K562 (cell line): ENCODE data around the gene HEBP2.

Experiments used
- CBX5 ChIP-seq: IDR thresholded peaks from 2 replicates; pipeline ENCODE4 v1.6.1; 2014; ENCODE audit warnings: low read depth, borderline replicate concordance
- DPF2 ChIP-seq: fragments of 450-650 bp; IDR thresholded peaks from 2 replicates; pipeline ENCODE4 v1.6.1; 2016
- ELK1 ChIP-seq: sonication (generic); formaldehyde crosslinking; IDR thresholded peaks from 2 replicates; pipeline ENCODE4 v1.8.1; 2022; ENCODE audit warnings: missing genetic modification reagents
- EZH2 ChIP-seq: IDR thresholded peaks from 2 replicates; pipeline ENCODE4 v1.6.1; 2012; ENCODE audit warnings: low read depth, mild to moderate bottlenecking, inconsistent platforms, low read length, borderline replicate concordance
- ZNF121 ChIP-seq: sonication (generic); formaldehyde crosslinking; conservative IDR thresholded peaks from 2 replicates; pipeline ENCODE4 v1.8.0; 2022; ENCODE audit warnings: missing genetic modification reagents

- no peak for TF ChIP-seq DPF2
- TF ChIP-seq ELK1 (CRISPR knock-in tag) = no peak
- no peak for TF ChIP-seq EZH2
- no peak for TF ChIP-seq CBX5
- no peak for TF ChIP-seq ZNF121 (CRISPR knock-in tag)
Measured at GRCh38 chr6:138374815-138375214, 29.2 kb upstream of the HEBP2 start.
